Testis (tissue), 3 donors: ENCODE measurements around the gene XYLT1. TPM values are rescaled to one million over a fixed set of nuclear protein-coding genes. Genes with fewer than 3 reads are reported as not detected.

Source experiments
- DNase-seq: peaks from one replicate; pipeline ENCODE4 v3.0.0-alpha.2; 2019
- H3K27ac ChIP-seq, 2 donors: fragments of 200-600 bp; sonication (generic); one replicate each; pipeline ENCODE4 v1.5.1; 2019
- H3K27me3 ChIP-seq: fragments of 200-600 bp; sonication (generic); one replicate; pipeline ENCODE4 v1.5.1; 2019
- H3K36me3 ChIP-seq: fragments of 200-600 bp; sonication (generic); one replicate; pipeline ENCODE4 v1.5.1; 2017; ENCODE audit warnings: low read depth; ENCODE audit errors: missing control alignments
- H3K4me1 ChIP-seq: fragments of 200-600 bp; sonication (generic); one replicate; pipeline ENCODE4 v1.5.1; 2019
- H3K4me3 ChIP-seq, 2 donors: fragments of 200-600 bp; sonication (generic); one replicate each; pipeline ENCODE4 v1.5.1; 2017 to 2019
- H3K9me3 ChIP-seq: fragments of 200-600 bp; sonication (generic); one replicate; pipeline ENCODE4 v1.5.1; 2017
- CTCF ChIP-seq, 3 experiments: fragments of 450-650 bp in 2 of 3; fragments of 200-600 bp in 1 of 3; sonication (generic) in 1 of 3; IDR thresholded peaks; one replicate each; pipeline ENCODE4 v1.5.1; 2016 to 2019; ENCODE audit warnings: antibody characterized with exemption in 3 of 3, mild to moderate bottlenecking in 2 of 3, moderate library complexity in 1 of 3
- POLR2A ChIP-seq: fragments of 450-650 bp; IDR thresholded peaks from one replicate; pipeline ENCODE4 v1.6.1; 2017; ENCODE audit warnings: antibody characterized with exemption, mild to moderate bottlenecking, moderate library complexity
- WGBS, 2 donors: methylation state at CpG; one replicate each; pipeline ENCODE4 v1.1.5; 2018; 5-methylcytosine and 5-hydroxymethylcytosine counted together
- intact Hi-C: fragments of 100-400 bp; cut with DNase I; formaldehyde crosslinking; loops from one replicate; pipeline ENCODE4 v1.15.1; 2023; ENCODE audit warnings: low total_unique reads
- polyA plus RNA-seq: library from polyadenylated mRNA; stranded (reverse); fragments of 350-450 nt; fragmentation: Illumina TruSeq; extraction: RNeasy Lipid Tissue Mini Kit (QIAGEN cat#74804); gene quantifications from one replicate; pipeline ENCODE4 v1.2.3, GENCODE V29; 2014; ENCODE audit warnings: low read depth, low replicate concordance; ENCODE audit not compliant: insufficient read depth
- total RNA-seq, 2 donors: library from RNA; depleted of rRNA; stranded (reverse); fragments of >200 nt; gene quantifications; one replicate each; pipeline ENCODE4 v1.2.3, GENCODE V29; 2016

XYLT1 gene
- total and polyA plus RNA-seq, 3 donors from 2014 or later = 6.5 to 20.7 (median 13.6) TPM

- Histone ChIP-seq H3K4me1 (no peaks in the 10 kb centered on the region), H3K27ac (no peak overlapping the region), H3K36me3 (no peaks in the 10 kb centered on the region), H3K4me3 (no peak overlapping the region), H3K27me3 (no peaks in the 10 kb centered on the region), H3K9me3 (no peaks in the 10 kb centered on the region)
- no peak for TF ChIP-seq CTCF (IDR thresholded peaks at IDR 0.05)
- TF ChIP-seq POLR2A = no peak
- DNase-seq = no peak
- 84 to 93% methylated on average over 4 to 5 of the region's 5 CpGs for WGBS, 2 donors
- intact Hi-C loops = no loop called here
Observed at GRCh38 chr16:17260276-17260849, 210.4 kb downstream of the XYLT1 start.

GRCh38 chr16:17259751-17260270, 210.9 kb downstream of the XYLT1 start:
- H3K27me3 ChIP-seq = no peaks in the 10 kb centered on the region
- intact Hi-C loops = no loop called here
- no peaks in the 10 kb centered on the region for H3K4me1 ChIP-seq
- H3K36me3 ChIP-seq = no peaks in the 10 kb centered on the region
- no peak for DNase-seq
- H3K9me3 ChIP-seq = no peaks in the 10 kb centered on the region
- no peak overlapping the region for H3K4me3 ChIP-seq
- WGBS, 2 donors = 84 to 86% methylated on average over 6 of the region's 6 CpGs
- H3K27ac ChIP-seq = no peak overlapping the region
- TF ChIP-seq POLR2A (no peak), CTCF (IDR thresholded peaks at IDR 0.05) (no peak)

GRCh38 chr16:17258848-17259713, 211.7 kb downstream of the XYLT1 start:
- no peak for DNase-seq
- Histone ChIP-seq H3K27ac (no peak overlapping the region), H3K4me3 (no peak overlapping the region), H3K4me1 (no peaks in the 10 kb centered on the region), H3K27me3 (no peaks in the 10 kb centered on the region), H3K9me3 (no peaks in the 10 kb centered on the region), H3K36me3 (no peaks in the 10 kb centered on the region)
- WGBS, 2 donors = 87 to 91% methylated on average over 23 of the region's 23 CpGs
- intact Hi-C loops = no loop called here
- TF ChIP-seq POLR2A (no peak), CTCF (IDR thresholded peaks at IDR 0.05) (no peak)

- Histone ChIP-seq H3K4me3 (no peak overlapping the region), H3K4me1 (no peaks in the 10 kb centered on the region), H3K9me3 (no peaks in the 10 kb centered on the region), H3K27ac (no peak overlapping the region), H3K36me3 (no peaks in the 10 kb centered on the region), H3K27me3 (no peaks in the 10 kb centered on the region)
- TF ChIP-seq CTCF (IDR thresholded peaks at IDR 0.05) (no peak), POLR2A (no peak)
- DNase-seq = no peak
- WGBS, 2 donors = 67 to 97% methylated on average over 2 of the region's 2 CpGs
- intact Hi-C loops = no loop called here
Observed at GRCh38 chr16:17258077-17258599, 212.6 kb downstream of the XYLT1 start.
